Stimulated activated naive CD8-positive, alpha-beta T cell treated with anti-CD3 and anti-CD28 coated beads, Interleukin-15, Interleukin-2, amounts not matched to agents 100 ng/mL and 50 ng/mL, for 24 hours (primary cell): Measurements from ENCODE around the gene MPHOSPH9.

Experiments used
- H3K27ac Mint-ChIP-seq: one replicate; pipeline ENCODE4 v1.8.0; 2021; ENCODE audit warnings: mild to moderate bottlenecking, mixed read lengths
- H3K27me3 Mint-ChIP-seq: one replicate; pipeline ENCODE4 v1.8.0; 2021; ENCODE audit warnings: mixed read lengths
- H3K36me3 Mint-ChIP-seq: one replicate; pipeline ENCODE4 v1.8.0; 2021; ENCODE audit warnings: low read depth, mixed read lengths
- H3K4me1 Mint-ChIP-seq: one replicate; pipeline ENCODE4 v1.8.0; 2021; ENCODE audit warnings: low read depth, mixed read lengths
- H3K4me3 Mint-ChIP-seq: one replicate; pipeline ENCODE4 v1.8.0; 2021; ENCODE audit warnings: mild to moderate bottlenecking, mixed read lengths
- H3K9me3 Mint-ChIP-seq: one replicate; pipeline ENCODE4 v1.8.0; 2021; ENCODE audit warnings: mixed read lengths

MPHOSPH9 gene

DNA sequence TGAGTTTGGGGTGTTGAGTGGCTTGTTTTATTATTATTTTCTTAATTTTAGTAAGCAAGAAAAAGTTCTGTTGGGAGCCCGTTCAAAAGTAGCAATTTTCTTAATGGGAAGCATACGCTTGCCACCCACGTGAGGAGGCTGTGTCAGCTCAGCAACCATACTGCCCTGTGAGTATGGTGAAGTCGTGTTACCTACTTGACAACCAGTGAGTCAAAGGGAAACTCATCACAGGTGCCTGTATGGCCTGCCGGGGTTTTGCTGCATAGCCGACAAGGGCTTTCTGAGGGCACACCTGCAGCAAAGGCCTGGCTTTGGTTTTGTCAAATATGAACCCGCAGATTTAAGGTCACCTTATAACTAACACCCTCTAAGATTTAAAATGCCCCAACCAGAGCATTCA, 113.1 kb downstream of the MPHOSPH9 start:
- H3K9me3 Mint-ChIP-seq, result no peaks in the 10 kb centered on the region
- H3K27me3 Mint-ChIP-seq, result no peaks in the 10 kb centered on the region
- peak overlapping the region; percentile 49 for H3K27ac Mint-ChIP-seq
- H3K4me3 Mint-ChIP-seq, result no peak overlapping the region
- H3K4me1 Mint-ChIP-seq, result peaks cover 73% of the 10 kb centered on the region
- no peaks in the 10 kb centered on the region for H3K36me3 Mint-ChIP-seq

DNA sequence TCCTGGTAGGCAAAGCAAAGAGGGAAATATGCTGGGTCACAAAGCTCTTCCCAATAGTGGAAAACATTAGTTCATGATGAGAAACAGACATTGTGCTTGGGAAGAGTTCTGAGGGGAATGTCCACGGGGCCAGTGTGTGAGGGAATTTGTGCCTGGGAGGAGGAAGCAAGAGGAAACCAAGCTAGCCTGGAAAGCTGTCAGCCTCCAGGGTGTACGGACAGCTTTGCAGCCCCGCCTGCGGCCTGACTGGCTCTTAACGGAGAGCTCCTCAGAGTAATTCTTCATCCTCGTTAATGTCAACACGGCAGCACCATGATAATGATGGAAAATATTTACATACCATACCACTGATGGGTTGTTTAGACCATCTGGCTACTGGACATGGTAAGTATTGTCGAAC, 114.4 kb downstream of the MPHOSPH9 start:
- peaks cover 82% of the 10 kb centered on the region for H3K4me1 Mint-ChIP-seq
- no peak overlapping the region for H3K4me3 Mint-ChIP-seq
- H3K9me3 Mint-ChIP-seq, result no peaks in the 10 kb centered on the region
- no peaks in the 10 kb centered on the region for H3K36me3 Mint-ChIP-seq
- no peak overlapping the region for H3K27ac Mint-ChIP-seq
- no peaks in the 10 kb centered on the region for H3K27me3 Mint-ChIP-seq

DNA sequence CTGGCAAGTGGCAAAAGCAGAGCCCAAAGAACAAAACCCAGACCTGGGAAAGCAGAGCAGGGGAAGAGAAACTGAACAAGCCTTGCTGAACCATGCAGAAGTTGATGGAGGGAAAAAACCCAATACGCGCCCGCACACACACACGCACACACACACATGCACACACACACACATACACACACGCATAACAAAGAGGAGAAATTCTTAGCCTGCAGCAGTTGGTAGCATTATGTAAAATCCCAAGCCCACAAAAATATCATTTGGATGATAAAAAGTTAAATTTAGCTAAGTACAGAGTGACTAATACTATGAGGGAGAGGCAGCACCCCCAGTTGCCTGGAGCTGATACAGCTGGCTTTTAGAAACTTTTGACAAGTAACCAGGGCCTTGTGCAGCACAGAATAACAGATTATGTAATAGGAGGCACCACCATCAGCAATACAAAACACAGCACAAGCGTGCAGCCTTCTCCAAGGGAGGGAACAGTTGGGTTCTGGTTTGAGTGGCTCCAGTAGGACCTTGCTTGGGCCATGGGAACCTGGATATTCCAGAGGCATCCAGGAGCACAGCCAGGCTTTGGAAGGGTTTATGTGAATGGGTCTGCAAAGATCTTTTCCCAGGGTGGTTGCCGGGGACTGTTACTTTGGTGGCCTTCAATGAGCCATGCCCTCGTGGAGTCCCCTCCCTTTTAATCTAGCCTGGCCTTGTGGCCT, 117.4 kb downstream of the MPHOSPH9 start:
- H3K36me3 Mint-ChIP-seq, result no peaks in the 10 kb centered on the region
- no peaks in the 10 kb centered on the region for H3K9me3 Mint-ChIP-seq
- H3K27ac Mint-ChIP-seq, result peak overlapping the region; percentile 26
- H3K27me3 Mint-ChIP-seq, result no peaks in the 10 kb centered on the region
- peaks cover 79% of the 10 kb centered on the region for H3K4me1 Mint-ChIP-seq
- H3K4me3 Mint-ChIP-seq, result peak overlapping the region; percentile 2

DNA sequence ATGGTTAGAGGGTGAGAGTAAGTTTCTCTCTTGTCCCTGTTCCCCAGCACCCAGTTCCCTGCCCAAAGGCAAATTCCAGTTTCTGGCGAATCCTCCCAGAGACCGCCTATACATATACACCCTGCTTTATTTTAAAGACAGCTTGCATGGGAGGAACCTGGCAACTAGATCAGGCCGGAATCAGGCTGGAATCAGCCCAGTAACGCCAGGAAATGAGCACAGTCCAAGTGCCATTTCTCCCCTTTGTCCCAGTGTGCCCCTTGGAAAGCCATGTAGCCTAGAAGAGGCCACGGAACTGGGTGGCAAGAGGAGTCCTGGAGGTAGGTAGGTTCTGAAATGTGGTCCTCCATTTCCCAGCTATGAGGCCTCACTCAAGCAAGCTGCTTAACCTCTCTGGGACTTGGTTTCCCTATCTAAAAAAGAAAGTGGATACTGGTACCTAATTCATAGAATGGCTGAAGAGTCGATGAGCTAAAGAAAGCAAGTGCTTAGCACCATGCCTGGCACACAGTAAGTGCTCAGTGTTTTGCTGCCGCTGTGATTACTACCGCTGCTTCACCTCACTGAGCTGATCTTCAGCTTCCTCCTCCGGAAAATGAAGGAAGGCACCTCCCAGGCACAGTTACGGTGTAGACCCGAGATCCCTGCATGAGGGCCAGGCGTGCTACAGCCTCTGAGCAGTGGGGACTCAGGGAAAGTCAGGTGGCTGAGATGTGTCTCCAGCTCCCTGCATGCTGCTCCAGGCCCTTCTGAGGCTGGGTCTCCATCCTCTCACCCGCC, 118.4 kb downstream of the MPHOSPH9 start:
- no peaks in the 10 kb centered on the region for H3K27me3 Mint-ChIP-seq

DNA sequence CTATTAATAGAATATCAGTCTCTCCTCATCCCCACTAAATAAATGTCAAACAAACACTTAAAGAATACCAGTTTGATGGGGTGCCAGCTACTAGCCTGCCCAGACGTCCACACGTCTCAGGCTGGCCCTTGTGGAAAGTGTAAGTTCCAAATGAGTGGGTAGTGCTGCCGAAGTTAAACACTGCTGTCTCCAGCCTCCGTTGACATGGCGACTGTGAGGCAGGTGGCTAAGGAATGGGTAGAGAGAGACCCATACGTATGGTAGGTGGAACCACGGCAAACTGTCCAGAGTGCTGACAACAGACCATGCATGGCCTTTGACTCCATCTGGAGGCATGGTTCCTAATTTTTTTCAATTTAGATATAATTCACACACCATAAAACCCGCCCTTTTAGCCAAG, 119.9 kb downstream of the MPHOSPH9 start:
- H3K27ac Mint-ChIP-seq, result no peak overlapping the region
- H3K9me3 Mint-ChIP-seq, result no peaks in the 10 kb centered on the region
- peaks cover 2% of the 10 kb centered on the region for H3K36me3 Mint-ChIP-seq
- peaks cover 66% of the 10 kb centered on the region for H3K4me1 Mint-ChIP-seq
- H3K4me3 Mint-ChIP-seq, result no peak overlapping the region
- H3K27me3 Mint-ChIP-seq, result no peaks in the 10 kb centered on the region

More for the DNA sequence above, 118.4 kb downstream of the MPHOSPH9 start:
- Mint-ChIP-seq H3K36me3 (no peaks in the 10 kb centered on the region), H3K9me3 (no peaks in the 10 kb centered on the region), H3K27ac (no peak overlapping the region), H3K4me3 (no peak overlapping the region), H3K4me1 (peaks cover 69% of the 10 kb centered on the region)

DNA sequence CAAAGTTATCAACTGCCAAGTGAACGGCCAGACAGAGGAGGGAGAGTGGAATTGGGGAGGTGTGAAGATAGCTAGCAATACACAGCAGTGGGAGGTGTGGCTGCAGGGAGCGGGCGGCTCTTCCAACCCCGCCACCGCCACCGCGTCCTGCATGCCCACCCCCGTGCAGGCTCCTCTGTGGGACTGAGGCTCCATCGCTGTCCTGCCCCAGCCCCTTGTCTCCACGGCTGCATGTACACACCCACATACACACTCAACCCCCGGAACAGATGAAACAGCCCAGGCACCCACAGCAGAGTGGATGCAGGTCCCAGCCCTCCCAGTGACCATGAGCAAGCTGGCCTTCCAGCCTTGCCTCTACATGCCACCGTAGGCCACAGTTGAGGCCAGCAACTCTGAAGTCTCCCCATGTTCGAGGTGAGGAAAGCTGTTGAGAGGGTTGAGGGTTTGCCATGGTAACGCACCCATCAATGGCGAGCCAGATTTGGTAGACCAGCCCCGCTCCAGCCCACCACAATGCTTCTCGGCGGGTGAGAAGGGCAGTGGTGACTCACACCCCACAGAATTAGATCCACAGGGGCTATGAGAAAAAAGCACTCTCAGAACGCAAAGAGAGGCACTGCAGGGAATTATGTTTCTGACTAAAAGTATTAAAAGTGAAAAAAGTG, 121.3 kb downstream of the MPHOSPH9 start:
- H3K4me3 Mint-ChIP-seq, result no peak overlapping the region
- peaks cover 7% of the 10 kb centered on the region for H3K36me3 Mint-ChIP-seq
- peak overlapping the region; percentile 53 for H3K27ac Mint-ChIP-seq
- peaks cover 72% of the 10 kb centered on the region for H3K4me1 Mint-ChIP-seq
- H3K9me3 Mint-ChIP-seq, result no peaks in the 10 kb centered on the region
- no peaks in the 10 kb centered on the region for H3K27me3 Mint-ChIP-seq

DNA sequence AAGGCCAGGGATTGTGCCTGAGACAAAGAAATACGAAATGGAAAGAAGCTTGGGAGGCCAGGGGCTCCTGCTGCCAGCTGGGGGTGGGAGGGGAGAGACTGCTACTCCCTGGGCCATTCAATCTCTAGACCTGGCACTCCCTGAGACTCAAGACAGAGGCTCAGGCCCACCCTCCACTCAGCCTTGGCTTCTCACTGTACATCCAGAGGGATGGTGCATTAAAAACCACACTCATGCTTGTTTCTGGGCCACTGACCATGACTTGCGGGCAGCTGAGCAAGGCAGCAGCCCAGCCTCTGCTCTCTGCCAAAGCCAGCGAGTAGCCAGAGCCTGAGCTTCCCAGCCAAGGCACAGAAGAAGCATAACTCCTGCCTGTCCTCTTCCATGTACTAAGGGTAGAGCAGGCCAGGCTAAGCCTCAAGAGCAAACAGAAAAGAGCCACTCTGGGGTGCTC, 123.6 kb downstream of the MPHOSPH9 start:
- no peaks in the 10 kb centered on the region for H3K27me3 Mint-ChIP-seq
- H3K36me3 Mint-ChIP-seq, result peaks cover 7% of the 10 kb centered on the region
- no peak overlapping the region for H3K4me3 Mint-ChIP-seq
- no peak overlapping the region for H3K27ac Mint-ChIP-seq
- peaks cover 72% of the 10 kb centered on the region for H3K4me1 Mint-ChIP-seq
- no peaks in the 10 kb centered on the region for H3K9me3 Mint-ChIP-seq

DNA sequence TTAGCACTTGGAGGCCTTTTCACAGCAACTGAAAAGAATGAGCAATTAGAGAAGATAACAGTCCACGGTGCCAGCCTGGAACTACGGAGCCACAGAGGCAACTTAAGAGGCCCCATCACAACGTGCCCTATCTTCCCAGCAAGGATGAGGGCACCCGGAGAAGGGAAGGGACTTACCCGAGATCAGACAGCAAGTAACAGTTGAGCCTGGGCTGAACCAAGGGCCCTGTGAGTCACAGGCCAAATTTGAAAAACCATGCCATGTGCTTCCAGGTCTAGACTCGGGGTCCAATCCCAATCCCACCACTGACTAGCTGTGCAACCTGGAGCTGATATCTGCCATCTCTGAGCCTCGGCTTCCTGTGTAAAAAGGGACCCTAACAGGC, 124.3 kb downstream of the MPHOSPH9 start:
- no peaks in the 10 kb centered on the region for H3K9me3 Mint-ChIP-seq
- H3K4me3 Mint-ChIP-seq, result no peak overlapping the region
- peaks cover 7% of the 10 kb centered on the region for H3K36me3 Mint-ChIP-seq
- no peaks in the 10 kb centered on the region for H3K27me3 Mint-ChIP-seq
- peak overlapping the region; percentile 68 for H3K27ac Mint-ChIP-seq
- peaks cover 72% of the 10 kb centered on the region for H3K4me1 Mint-ChIP-seq

DNA sequence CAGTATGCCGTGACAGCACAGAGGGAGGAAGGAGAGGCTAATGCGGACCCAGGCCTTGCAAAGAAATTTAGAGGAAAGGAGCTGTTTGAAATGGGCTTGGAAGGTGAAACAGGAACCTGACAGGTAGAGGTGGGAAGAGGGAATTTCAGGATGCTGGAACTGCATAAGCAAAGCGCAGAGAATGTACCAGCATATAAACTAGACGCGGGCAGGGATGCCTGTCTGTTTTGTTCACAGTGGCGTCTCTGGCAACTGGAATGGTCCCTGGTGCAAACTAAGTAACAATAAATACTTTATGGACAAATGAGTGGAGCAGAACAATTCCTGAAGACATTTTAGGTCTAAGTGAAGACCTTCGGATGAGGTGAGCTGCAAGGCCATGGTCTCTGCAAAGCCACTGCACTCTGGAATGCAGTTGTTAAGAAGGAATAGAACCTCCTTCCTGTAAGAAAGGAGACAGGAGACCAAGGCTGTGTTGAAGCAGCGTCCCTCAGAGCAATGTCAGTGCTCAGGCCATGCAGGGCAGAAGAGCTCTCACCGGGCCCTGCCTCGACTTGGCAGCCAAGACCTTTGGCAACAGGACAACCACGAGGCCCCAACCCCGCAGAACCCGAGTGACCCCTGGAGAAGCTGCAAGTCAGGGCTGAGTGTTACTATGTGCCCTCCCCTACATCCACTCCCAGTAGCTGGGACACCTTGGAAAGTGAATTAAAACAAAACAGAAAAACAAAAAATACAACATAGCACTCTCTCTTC, 124.8 kb downstream of the MPHOSPH9 start:
- Mint-ChIP-seq H3K4me3 (peak overlapping the region; percentile 70), H3K4me1 (peaks cover 71% of the 10 kb centered on the region), H3K27me3 (no peaks in the 10 kb centered on the region), H3K36me3 (peaks cover 7% of the 10 kb centered on the region), H3K9me3 (no peaks in the 10 kb centered on the region), H3K27ac (peak overlapping the region; percentile 94)

DNA sequence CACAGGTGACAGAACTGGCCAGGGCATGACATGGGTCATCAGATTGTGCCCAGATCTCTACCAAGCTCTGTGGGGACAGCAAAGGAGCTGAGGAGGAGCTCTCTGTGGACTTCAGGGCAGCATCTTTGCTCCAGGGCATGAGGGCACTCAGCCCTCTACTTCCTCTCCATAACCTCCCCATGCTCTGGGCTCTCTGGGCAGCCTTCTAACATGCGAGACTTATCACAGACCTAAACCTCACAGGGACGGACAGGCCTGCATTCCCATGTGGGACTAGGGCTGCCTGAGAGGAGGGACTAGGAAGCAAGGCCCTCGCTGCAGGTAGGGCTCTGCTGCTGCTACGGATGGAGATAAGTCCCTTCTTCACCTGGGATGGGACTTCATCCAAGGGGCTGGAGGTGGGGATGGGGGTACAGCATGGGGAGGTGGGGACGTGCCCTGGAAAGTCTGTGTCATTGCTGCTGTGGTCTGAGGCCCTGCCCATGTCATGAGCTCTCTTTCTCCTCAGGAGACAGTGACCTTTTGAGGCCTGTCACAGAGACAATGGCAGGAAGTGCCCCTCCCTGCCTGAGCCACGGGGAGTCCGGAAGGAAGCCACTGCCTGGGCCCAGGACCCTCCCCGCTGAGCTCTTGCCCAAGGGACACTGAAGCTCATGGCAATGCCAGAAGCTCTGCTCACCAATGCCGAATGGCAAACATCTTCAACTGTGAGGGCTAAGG, 126.1 kb downstream of the MPHOSPH9 start:
- Mint-ChIP-seq H3K9me3 (no peaks in the 10 kb centered on the region), H3K36me3 (peaks cover 7% of the 10 kb centered on the region), H3K27ac (peak overlapping the region; percentile 94), H3K4me1 (peaks cover 68% of the 10 kb centered on the region), H3K27me3 (no peaks in the 10 kb centered on the region), H3K4me3 (peak overlapping the region; percentile 70)

DNA sequence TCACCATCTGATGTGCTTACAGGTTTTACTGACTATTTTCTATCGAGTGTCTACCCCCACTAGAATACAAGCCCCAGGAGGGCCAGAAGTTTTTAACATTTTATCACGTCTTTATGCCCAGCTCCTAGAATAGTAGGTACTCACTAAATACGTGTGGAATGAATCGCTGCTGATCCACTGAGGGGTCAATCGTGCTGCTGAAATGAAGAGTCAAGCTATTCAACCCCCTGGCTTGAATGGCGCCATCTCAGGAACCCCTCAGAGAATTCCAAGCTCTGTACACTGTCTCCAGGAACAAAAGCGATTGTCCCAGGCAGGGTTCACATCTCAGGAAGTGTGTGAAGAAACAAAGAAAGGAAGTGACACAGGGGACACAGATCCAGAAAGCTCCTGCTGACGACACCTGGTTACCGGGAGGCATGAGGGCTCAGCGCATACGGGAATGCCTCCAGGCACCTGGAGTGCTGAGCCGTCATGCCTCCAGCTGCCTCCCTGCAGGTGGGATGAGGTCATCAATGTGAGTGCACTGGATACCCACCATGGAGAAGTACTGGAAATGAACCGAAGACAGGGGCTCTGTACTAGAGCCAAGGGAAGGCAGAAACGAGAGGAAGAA, 127.6 kb downstream of the MPHOSPH9 start:
- peak overlapping the region; percentile 94 for H3K27ac Mint-ChIP-seq
- no peak overlapping the region for H3K4me3 Mint-ChIP-seq
- peaks cover 57% of the 10 kb centered on the region for H3K4me1 Mint-ChIP-seq
- peaks cover 7% of the 10 kb centered on the region for H3K36me3 Mint-ChIP-seq
- no peaks in the 10 kb centered on the region for H3K27me3 Mint-ChIP-seq
- no peaks in the 10 kb centered on the region for H3K9me3 Mint-ChIP-seq

DNA sequence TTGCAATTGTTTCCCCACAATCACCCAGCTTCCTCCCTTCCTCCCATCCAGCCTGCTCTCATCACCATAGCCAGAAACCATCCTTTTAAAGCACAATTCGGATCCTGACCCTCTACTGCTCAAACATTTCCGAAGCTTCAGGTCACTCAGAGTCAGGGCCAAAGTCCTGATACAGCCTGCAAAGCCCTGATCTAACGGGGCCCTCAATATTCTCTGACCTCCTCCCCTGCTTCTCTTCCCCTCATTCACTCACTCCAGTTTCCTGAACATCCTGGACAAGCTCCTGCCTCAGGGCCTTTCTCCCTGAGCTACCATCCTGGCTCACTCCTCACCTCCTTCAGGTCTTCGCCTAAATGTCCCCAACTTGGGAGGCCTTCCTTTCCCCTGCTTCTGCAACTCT, 128.1 kb downstream of the MPHOSPH9 start:
- no peaks in the 10 kb centered on the region for H3K27me3 Mint-ChIP-seq
- no peaks in the 10 kb centered on the region for H3K9me3 Mint-ChIP-seq
- no peak overlapping the region for H3K4me3 Mint-ChIP-seq
- peaks cover 7% of the 10 kb centered on the region for H3K36me3 Mint-ChIP-seq
- peaks cover 57% of the 10 kb centered on the region for H3K4me1 Mint-ChIP-seq
- H3K27ac Mint-ChIP-seq, result no peak overlapping the region
